ENCODE measurements around the gene EPOP. TPM values are rescaled to one million over a fixed set of nuclear protein-coding genes. Genes with fewer than 3 reads are reported as not detected.

EPOP gene
- total and polyA plus RNA-seq, 2 of the 13 experiments (the other 11 are each of a cell fraction or from before 2014, with no cell fraction given): 14.7 to 37.8 TPM

- peak; percentile 65; the same call in 1 of the 2 replicates for TF ChIP-seq ZNF609 (CRISPR knock-in tag; IDR thresholded peaks at IDR 0.05; ENCODE audit: borderline replicate concordance)
- TF ChIP-seq ZNF350 (CRISPR knock-in tag; IDR thresholded peaks at IDR 0.05; ENCODE audit: borderline replicate concordance, low read depth): no peak
- peak; percentile 78; the same call in 1 of the 2 replicates for TF ChIP-seq ZNF784 (CRISPR knock-in tag; IDR thresholded peaks at IDR 0.05; ENCODE audit: borderline replicate concordance)
- TF ChIP-seq DMTF1 (CRISPR knock-in tag; IDR thresholded peaks at IDR 0.05): no peak
- TF ChIP-seq ZNF264 (CRISPR knock-in tag; IDR thresholded peaks at IDR 0.05): no peak
- TF ChIP-seq MXD4 (CRISPR knock-in tag; IDR thresholded peaks at IDR 0.05): no peak; the same call in 1 of the 2 replicates
- TF ChIP-seq E2F2 (CRISPR knock-in tag; IDR thresholded peaks at IDR 0.05; ENCODE audit: borderline replicate concordance): no peak
- TF ChIP-seq PRMT3 (CRISPR knock-in tag; IDR thresholded peaks at IDR 0.05; ENCODE audit: borderline replicate concordance, low read depth): no peak
- no peak for TF ChIP-seq SMAD1 (CRISPR knock-in tag; IDR thresholded peaks at IDR 0.05; ENCODE audit: borderline replicate concordance, low read depth)
- no peak; the same call in 1 of the 2 replicates for TF ChIP-seq SIN3A (IDR thresholded peaks at IDR 0.05; ENCODE audit: borderline replicate concordance, low read depth, low read length)
- no peak for TF ChIP-seq PLRG1 (conservative IDR thresholded peaks at IDR 0.05)
- TF ChIP-seq HNRNPK (IDR thresholded peaks at IDR 0.05; ENCODE audit: low read depth, low read length, poor library complexity, severe bottlenecking): no peak
- TF ChIP-seq FOXA3 (CRISPR knock-in tag; IDR thresholded peaks at IDR 0.05): no peak; the same call in 1 of the 2 replicates
- TF ChIP-seq BCL3 (CRISPR knock-in tag; IDR thresholded peaks at IDR 0.05): no peak
- TF ChIP-seq ADNP (CRISPR knock-in tag; IDR thresholded peaks at IDR 0.05): no peak
- TF ChIP-seq HOXA9 (CRISPR knock-in tag; IDR thresholded peaks at IDR 0.05; ENCODE audit: borderline replicate concordance): no peak
- no peak for TF ChIP-seq HNRNPLL (IDR thresholded peaks at IDR 0.05; ENCODE audit: low read depth, low read length, poor library complexity, severe bottlenecking)
- no peak for TF ChIP-seq KMT2A (CRISPR knock-in tag; IDR thresholded peaks at IDR 0.05)
Measured at GRCh38 chr17:38705803-38706504, 31.2 kb upstream of the EPOP start (continued).
